ENCODE measurements around the gene MYBPHL.

Gene MYBPHL, protein sequence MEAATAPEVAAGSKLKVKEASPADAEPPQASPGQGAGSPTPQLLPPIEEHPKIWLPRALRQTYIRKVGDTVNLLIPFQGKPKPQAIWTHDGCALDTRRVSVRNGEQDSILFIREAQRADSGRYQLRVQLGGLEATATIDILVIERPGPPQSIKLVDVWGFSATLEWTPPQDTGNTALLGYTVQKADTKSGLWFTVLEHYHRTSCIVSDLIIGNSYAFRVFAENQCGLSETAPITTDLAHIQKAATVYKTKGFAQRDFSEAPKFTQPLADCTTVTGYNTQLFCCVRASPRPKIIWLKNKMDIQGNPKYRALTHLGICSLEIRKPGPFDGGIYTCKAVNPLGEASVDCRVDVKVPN

DNA sequence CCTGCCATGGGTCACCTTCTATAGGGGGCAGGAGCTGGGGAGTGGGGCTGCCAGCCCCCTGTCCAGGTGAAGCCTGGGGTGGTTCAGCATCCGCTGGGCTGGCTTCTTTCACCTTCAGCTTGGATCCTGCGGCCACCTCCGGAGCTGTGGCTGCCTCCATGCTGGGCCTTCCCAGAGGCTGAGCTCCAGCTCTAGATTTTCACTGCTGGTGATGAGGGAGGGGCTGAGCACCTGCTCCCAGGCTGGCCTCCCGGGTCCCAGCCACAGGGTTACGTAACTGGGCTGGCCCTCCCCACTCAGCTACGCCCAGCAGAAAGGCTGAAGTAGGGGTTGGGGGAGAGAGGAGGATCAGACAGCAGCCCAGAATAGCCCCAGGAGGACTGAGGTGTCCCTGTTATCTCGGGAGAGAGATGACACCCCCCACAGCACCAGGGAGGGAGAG, at the start of gene MYBPHL:
Gene MYBPHL, minus strand, starts transcription at position 180 of the 442 bp plus-strand sequence. Its CDS starts 20 bp downstream, at position 160.
- no peak for DNase-seq (ENCODE audit: low read depth in 2 of 2)

DNA sequence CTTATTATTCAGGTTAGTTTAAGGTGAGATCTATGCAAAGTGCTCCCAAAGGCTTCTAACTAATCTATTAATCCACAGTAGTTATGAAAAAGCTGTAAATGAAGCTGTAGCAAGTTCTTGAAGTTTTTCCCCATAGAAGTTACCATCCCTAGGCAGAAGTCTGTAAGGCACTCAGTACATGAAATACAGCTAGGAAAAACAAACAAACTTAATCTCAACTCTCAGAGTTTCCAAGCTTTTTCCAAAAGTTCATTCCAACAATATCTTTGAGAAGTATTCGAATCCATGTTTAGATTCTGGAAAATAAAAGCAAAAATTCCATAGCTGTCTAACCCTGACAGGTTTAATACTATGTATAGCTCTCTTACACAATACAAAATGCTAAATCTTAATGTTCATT, 49.7 kb upstream of the MYBPHL start:
- DNase-seq (ENCODE audit: low read depth in 2 of 2): no peak

DNA sequence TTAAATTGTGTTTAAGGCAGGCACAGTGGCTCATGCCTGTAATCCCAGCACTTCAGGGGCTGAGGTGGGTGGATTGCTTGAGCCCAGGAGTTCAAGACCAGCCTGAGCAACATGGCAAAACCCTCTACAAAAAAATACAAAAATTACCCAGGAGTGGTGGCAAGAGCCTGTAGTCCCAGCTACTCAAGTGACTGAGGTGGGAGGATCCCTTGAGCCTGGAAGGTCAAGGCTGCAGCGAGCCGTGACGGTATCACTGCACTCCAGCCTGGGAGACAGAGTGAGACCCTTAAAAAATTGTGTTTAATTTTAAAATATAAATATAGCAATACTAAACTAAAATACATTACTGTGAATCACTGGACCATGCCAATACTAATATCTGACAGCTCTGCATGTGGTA, 48.1 kb upstream of the MYBPHL start:
- no peak for DNase-seq (ENCODE audit: low read depth in 2 of 2)

DNA sequence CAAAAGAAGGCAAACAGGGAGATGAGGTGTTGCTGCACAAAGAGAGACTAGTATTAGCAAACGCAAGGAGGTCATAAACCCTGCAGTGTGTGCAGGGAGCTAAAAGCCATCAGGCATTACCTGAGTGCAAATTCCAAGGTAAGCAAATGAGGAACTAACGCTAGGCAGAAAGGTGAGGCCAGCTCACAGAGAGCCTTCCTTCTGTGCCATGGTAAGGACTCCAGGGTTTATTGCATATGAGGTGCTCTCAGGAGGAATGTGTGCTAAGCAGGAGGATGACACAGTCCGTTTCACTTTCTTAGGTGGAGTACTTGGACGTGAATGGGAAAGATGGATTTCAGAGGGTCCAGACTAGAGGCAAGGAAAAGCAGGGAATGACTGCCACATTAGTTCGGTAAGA, 44.6 kb upstream of the MYBPHL start:
- DNase-seq (ENCODE audit: low read depth in 2 of 2): no peak

DNA sequence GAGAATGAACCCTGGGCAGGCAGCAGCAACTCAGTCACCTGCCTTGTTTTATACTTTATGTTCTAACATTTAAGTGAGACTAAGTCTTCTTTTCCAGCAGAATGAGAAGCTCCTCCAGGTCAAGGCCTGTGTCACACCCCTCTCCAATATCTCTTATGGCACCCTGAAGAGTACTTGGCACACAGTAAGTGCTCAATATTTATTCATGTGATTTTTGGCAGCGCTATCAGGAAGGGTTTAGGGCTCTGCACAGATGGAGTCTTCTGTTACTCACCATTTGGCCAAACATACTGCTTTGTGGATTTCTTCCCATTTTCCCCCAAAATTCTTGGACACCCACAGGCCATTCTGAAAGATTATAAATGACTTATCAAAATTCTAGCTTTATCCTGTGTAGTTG, 43.8 kb upstream of the MYBPHL start:
- no peak for DNase-seq (ENCODE audit: low read depth in 2 of 2)

DNA sequence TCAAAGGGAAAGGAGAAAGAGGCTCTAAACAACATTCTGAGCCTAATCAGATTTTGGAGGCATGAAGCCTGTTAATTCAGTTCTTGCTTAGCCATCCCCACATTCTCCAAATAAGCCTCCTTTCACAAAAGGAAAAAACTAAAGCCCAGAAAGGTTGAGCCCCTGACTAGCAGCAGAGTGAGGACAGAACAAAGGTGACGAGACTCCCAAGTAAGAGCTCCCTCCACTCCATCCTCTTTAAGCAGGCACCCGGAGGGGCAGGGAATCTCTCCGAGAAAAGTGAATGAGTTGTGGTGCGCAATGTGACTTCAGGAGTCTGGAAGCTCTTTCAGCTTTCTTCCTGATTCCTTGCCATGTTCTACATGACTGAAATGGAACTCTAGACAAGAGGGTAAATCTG, 43.4 kb upstream of the MYBPHL start:
- DNase-seq (ENCODE audit: low read depth in 2 of 2): no peak

DNA sequence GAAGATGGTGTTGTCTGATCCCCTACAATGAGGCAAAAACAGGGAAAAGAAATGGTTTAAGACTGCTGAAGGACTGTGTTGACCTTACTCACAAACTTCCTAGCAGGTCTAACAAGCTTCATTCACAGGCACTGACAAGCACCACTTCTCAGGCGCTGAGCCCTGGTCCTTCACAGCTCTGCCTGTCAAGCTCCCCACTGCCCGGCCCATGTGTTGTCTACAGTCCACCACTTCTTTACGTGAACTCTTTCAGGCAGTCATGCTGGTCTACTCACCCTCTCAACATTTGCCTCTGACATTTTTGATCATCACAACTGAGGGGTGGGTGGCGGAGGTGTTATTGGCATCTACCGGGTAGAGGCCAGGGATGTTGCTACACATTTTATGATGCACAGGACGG, 40.7 kb upstream of the MYBPHL start:
- DNase-seq (ENCODE audit: low read depth in 2 of 2): no peak

DNA sequence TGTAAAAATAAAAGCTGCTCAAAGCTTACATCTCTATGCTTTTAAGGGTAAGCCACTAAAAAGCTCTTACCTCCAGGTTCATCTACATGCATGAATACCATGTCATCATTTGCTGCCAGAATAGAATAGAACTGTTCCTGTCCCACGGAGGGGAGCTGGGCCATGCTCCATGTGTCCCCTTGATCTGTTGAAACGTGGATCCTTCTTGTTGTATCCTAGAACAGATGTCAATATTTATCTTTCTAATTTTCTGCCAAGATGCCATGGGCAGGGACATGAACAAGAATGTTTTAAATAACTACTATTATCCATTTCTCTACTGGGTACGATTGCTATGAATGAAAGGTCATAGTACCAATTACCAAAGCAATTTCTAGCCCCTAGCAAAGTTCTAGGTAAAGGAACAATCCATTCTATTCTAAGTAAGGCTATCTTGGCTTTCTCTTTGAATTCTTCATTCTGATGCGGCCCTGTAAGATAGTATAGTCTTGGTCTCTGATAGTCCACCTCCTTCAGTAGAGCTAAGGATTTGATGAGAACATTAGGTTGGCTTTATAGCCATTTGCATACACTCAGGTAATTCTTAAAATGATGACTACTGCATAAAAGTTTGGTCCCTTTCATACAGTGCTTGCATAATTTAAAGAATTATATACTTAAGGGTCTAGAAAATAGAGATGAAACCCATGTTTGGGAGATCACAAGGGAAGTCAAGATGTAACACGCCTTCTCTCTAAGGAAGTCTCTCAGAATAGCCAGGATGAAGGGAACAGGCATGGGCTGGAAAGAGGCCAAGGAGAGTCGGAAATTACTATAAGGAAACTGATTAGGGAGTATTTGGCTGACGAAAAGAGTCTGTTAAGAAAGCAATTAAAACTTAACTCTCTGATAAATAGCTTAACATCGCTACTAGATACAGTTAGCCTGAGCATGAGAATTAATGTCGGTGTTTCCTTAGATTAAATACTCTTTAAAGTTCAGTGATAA, 35.4 kb upstream of the MYBPHL start:
- no peak for DNase-seq (ENCODE audit: low read depth in 2 of 2)

DNA sequence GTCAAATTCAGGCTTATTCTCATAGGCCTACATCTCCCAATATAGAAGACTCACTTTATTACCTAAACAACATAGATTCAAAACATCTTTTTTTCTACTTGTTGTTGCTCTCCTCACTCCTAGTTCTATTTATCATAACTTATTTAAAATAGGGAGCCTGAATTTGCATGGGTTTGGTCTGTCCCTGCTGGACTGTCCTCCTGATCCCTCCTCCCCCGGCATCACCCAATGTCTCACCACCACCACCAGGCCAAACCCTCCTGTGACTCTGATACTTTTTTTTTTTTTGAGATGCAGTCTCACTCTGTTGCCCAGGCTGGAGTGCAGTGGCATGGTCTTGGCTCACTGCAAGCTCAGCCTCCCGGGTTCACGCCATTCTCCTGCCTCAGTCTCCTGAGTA, 31.8 kb upstream of the MYBPHL start:
- DNase-seq (ENCODE audit: low read depth in 2 of 2): no peak

DNA sequence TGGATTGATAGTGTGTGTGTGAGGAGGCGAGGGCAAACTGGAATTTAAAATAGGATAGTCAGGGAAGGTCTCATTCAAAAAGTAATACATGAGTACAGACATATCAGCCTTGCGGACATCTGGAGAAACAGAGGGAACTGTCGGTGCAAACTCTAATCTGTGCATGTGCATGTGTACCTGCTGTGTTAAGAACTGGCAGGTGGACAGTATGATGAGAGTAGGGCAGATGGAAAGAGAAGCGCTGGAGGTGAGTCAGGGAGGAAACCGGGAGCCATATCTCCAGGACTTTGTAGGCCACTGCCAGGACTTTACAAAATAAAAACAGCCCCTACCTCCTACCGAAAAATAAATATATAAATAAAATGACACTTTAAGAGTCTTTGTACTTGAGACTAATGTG, 31.3 kb upstream of the MYBPHL start:
- DNase-seq (ENCODE audit: low read depth in 2 of 2): no peak

DNA sequence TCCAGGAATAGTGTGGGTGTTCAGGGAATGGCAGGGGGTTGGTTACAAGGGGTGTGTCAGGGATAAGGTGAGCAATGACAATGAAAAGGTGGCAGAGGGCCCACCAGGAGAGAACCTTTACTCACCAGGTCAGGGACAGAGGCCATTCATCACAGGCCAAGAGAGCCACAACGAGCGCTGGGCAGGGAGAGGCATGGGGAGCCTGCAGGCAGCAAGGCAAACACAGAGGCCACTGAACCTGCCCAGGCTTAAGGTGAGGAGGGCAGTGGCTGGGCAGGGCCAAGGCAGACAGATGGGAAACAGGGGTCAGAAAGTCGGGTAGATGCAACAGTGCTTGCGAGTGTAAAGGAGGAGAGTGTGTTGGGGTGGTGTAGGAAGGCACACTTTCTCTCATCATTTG, 28.3 kb upstream of the MYBPHL start:
- no peak for DNase-seq (ENCODE audit: low read depth in 2 of 2)

DNA sequence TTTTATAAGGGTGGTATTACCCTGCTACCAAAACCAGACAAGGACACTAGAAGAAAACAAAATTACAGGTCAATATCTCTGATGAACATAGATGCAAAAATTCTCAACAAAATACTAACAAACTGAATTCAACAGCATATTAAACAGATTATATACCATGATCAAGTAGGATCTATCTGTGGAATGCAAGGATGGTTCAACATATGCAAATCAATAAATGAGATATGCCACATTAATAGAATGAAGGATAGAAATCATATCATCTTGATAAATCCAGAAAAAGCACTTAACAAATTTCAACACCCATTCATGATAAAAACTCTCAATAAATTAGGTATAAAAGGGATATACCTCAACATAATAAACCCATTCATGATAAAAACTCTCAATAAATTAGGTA, 24.3 kb upstream of the MYBPHL start:
- no peak for DNase-seq (ENCODE audit: low read depth in 2 of 2)

DNA sequence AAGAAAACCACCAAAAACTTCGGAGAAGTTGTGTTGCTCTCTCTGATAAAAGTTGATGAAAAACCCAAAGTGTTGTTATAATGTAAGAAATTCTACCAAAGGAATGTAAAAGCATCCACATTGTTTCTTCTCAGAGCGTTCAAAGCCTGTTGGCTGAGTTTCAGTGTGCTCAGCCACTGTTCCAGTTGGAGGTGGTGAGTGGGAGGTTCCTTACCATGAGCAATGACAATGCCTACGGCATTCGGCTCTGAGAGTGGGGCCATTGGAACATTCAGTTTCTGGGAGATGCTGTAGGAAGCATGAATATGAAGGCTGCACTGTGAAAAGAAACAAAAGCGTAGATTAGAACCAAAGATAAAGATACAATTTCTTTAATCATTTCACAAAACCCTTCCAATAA, 20.5 kb upstream of the MYBPHL start:
- DNase-seq (ENCODE audit: low read depth in 2 of 2): no peak

DNA sequence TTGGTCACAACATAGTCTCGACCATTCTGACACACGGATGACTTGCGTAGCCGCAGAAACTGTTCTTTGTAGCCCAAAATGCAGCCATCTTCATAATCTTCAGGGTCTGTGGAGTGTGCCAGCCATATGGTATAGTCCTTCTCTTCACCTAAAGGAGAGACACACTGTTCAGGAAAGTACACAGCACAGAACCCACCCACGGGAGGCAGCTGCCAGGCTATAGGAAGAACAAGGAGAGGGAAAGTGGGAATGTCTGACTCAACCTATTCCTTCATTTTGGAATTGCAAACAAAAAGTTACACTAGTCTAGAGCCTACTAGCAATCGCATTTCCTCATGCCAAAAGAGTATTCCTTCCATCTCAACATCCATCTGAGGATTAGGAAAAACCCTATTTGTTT, 16.2 kb upstream of the MYBPHL start:
- DNase-seq (ENCODE audit: low read depth in 2 of 2): no peak

DNA sequence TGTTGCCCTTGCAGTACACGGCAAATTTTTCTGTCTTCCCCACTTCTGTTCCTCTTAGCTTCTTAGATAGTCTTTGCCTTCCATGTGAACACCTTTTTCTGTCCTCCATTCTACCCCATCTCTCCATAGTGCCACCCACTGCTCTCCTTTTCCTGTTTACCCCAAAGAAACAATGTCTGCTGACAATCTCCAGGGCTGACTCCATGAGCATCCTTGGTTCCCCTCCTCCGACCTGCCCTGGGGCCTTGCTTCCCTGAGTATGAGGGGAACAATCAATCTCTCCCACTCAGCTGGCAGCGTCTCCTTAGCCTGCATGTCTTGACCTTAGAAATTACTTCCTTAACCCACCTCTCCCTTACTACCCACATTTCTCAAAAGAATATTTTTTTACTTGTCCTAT, 12.3 kb upstream of the MYBPHL start:
- no peak for DNase-seq (ENCODE audit: low read depth in 2 of 2)

DNA sequence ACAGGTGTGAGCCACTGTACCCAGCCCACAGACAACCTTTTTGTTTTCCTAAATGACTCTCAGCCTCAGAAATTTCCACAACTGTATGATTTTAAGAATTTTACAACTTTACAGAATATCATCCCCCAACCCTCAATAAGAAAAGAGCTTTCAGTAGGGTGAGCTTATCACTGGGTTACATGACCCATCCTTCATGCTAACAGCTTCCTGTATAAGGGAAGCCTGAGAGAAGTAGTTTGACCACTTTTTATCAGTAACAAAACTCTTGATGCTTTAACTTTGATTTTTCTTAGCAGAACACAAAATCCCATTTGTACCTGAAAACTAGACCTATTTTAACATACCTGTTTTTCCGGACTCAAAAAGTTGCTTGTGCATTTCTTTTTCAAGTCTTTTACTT, 9.7 kb upstream of the MYBPHL start:
- DNase-seq (ENCODE audit: low read depth in 2 of 2): no peak

DNA sequence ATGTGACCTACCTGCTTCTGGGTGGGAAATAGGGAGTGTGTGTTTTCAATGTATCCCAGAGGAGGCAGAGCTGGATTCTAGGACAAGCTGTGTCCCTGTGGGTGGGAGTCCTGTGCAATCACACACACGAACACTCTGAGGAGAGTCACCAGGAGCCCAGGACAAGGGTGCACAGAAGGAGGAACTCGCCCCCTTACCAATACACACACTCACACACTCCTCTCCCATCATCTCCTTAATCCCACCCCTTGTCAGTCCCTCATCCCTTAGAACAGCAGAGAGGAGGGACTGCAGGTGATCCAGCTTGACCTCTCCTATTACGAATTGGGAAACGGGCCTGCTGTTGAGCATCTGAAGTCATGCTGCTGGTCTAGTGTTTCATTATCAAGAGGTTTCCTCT, 8.5 kb upstream of the MYBPHL start:
- DNase-seq (ENCODE audit: low read depth in 2 of 2): no peak

DNA sequence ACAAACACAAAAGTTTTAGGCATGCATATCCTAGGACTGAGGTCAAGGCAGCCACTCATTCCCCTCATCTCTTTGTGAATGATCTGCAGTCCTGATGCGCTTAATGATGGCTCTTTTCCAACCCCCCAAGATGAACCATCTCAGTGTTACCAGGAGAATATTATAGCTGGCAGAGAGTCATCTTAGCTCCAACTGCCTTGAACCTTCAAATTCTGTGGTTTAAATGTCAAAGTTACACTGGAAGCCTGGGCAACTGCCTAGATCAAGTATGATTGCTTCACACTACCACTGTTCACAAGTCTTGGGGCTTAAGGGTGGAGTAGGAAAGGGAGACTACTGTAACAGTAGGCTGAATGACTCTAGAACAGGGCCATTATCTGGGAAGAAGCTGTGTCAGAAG, 8.0 kb upstream of the MYBPHL start:
- no peak for DNase-seq (ENCODE audit: low read depth in 2 of 2)

DNA sequence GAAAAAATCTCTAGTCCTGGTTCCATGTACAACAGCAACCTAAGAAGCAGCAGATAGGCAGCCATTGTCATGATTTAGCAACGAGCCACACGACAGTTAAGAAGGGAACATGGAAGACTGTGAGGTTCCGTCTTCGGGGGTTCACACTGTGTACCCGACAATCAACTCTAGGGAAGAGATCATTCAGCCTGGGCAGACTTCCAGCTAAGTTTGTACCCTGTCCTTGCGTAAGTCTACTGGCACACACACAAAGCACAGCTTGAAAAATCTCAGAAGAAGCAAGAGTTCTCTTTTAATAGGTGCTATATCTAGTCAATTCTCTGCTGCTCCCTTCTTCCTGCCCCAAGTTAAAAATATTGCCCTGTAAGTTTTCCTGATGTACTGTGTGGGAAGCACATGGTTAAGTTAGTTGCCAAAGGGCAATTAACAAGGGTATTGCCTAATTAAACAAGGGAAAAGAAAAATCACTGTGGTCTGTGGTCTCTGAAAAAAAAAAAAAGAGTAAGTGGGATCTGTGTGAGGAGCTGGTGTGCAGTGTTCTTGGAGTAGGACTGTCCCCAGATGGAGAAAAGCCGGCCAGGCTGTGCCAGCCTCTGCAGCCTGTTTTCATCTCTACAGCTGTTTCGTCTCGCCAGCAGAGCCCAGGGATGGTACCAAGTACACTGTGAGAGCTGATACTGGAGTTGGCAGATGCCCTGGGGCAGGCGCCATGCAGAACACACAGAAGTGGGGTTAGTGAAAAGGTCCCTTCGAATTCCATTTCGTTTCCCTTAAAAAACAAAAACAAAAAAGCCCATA, 6.4 kb upstream of the MYBPHL start:
- DNase-seq (ENCODE audit: low read depth in 2 of 2): no peak

DNA sequence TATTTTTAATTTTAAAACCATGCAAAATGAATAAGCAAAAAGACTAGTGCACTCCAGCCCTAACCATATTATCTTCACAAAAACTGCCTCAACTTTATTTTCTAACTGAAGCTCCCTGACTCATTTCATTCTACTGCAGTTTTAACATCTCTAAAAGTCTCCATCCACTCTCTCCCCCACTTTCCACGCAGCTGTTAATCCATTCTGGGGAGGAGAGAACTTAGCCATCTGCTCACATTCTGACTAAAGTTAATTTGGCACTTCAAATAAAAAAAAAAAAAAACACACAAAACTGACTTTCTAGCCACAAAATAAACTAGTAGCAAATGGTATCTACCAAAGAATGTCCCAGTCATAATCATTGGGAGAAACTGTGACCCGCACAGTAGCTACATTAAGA, 5.4 kb upstream of the MYBPHL start:
- no peak for DNase-seq (ENCODE audit: low read depth in 2 of 2)

DNA sequence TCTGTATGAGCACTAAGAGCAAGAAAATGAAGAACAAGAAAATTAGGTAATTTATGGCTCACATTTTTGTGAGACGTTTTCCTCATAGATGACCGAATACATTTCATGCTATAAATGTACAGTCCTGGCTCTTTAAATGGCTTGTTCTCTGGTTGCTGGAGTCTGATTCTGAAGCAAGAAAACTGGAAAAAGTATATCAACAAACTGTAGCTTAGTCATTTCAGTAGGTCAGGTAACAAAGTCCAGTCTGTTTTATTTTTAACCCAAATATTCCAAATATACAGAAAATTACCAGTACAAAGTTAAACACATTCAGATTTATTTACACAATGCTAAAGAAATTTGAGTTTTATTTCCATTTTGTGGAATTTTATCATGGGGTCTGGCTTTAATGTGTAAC, 2.5 kb upstream of the MYBPHL start:
- no peak for DNase-seq (ENCODE audit: low read depth in 2 of 2)

Data from stimulated activated CD4-positive, alpha-beta T cell treated with anti-CD3 and anti-CD28 coated beads, Interleukin-4, amount 100 ng/mL, for 48 hours (primary cell).